PFSK-1 (cell line): ENCODE measurements around the gene SLC16A8.

Experiments
- POLR2AphosphoS5 ChIP-seq: IDR thresholded peaks from 2 replicates; pipeline ENCODE4 v1.6.1; 2012; ENCODE audit warnings: low read depth, mild to moderate bottlenecking, control low read depth, low read length, moderate library complexity
- SIN3A ChIP-seq: IDR thresholded peaks from 2 replicates; pipeline ENCODE4 v1.6.1; 2012; ENCODE audit warnings: mild to moderate bottlenecking, low read length, moderate library complexity, borderline replicate concordance; ENCODE audit not compliant: insufficient read depth
- TAF1 ChIP-seq: IDR thresholded peaks from 2 replicates; pipeline ENCODE4 v1.6.1; 2012; ENCODE audit warnings: low read length, control low read depth, borderline replicate concordance; ENCODE audit not compliant: insufficient read depth
- TF ChIP-seq, protein P1 (sequence below), 2 experiments: IDR thresholded peaks; 2 replicates each; pipeline versions ENCODE4 v1.6.1 to v1.8.0; 2011 to 2012; ENCODE audit warnings: low read depth in 2 of 2, low read length in 2 of 2, control low read depth in 1 of 2, inconsistent platforms in 1 of 2, mild to moderate bottlenecking in 1 of 2, moderate library complexity in 1 of 2; ENCODE audit not compliant: insufficient read depth in 1 of 2

DNA sequence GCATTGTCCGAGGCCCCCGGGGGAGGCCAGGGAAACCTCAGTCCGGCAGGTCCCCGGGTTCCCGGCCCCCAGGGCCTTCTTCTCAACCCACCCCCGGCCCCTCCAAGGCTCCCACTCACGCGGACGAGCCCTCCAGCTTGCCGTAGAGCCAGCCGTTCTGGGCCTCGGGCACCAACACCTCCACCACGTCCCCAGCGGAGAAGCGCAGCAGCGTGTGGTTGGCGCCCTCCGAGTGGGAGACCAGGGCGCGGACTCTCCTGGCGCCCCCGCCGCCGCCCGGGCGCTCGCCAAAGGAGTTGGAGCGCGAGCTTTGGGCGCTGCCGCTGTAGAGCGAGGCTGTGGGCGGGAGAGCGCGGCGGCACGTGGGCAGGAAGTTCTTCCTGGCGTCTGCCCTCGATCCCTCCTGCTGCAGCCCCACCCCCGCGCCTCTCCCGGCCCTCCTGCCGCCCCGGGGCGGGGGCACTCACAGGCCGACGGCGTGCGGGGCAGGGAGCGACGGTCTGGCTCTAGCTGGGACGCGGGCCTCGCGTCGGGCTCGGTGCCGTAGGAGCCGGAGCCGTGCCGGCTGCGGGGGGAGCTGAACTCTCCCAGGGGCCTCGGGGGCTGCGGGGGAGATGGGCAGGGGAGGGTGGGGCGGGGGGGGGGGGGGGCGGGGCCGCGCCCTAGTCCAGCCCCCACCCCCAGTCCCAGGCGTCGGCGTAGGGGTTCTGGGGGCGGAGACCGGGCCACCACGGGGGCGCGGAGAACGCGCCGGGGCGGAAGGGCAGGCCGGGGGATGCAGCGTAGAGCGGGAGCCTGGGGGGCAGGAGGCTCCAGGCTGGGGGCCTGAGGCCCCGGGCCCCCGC is 4.9 kb upstream of the SLC16A8 start:
- TF ChIP-seq TAF1 = no peak
- TF ChIP-seq POLR2AphosphoS5 = no peak
- TF ChIP-seq SIN3A = no peak
- TF ChIP-seq, protein P1, sequence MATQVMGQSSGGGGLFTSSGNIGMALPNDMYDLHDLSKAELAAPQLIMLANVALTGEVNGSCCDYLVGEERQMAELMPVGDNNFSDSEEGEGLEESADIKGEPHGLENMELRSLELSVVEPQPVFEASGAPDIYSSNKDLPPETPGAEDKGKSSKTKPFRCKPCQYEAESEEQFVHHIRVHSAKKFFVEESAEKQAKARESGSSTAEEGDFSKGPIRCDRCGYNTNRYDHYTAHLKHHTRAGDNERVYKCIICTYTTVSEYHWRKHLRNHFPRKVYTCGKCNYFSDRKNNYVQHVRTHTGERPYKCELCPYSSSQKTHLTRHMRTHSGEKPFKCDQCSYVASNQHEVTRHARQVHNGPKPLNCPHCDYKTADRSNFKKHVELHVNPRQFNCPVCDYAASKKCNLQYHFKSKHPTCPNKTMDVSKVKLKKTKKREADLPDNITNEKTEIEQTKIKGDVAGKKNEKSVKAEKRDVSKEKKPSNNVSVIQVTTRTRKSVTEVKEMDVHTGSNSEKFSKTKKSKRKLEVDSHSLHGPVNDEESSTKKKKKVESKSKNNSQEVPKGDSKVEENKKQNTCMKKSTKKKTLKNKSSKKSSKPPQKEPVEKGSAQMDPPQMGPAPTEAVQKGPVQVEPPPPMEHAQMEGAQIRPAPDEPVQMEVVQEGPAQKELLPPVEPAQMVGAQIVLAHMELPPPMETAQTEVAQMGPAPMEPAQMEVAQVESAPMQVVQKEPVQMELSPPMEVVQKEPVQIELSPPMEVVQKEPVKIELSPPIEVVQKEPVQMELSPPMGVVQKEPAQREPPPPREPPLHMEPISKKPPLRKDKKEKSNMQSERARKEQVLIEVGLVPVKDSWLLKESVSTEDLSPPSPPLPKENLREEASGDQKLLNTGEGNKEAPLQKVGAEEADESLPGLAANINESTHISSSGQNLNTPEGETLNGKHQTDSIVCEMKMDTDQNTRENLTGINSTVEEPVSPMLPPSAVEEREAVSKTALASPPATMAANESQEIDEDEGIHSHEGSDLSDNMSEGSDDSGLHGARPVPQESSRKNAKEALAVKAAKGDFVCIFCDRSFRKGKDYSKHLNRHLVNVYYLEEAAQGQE (IDR thresholded peaks at IDR 0.05; ENCODE audit: insufficient read depth in 1 of 2, low read depth in 2 of 2, low read length in 2 of 2) = no peak
